Prostate gland (tissue), 2 donors: ENCODE data around the gene ABTB2.

Experiments
- POLR2A ChIP-seq: fragments of 450-650 bp; IDR thresholded peaks from one replicate; pipeline ENCODE4 v1.6.1; 2016; ENCODE audit warnings: antibody characterized with exemption, mild to moderate bottlenecking
- TF ChIP-seq, protein P1 (sequence below), 4 experiments: fragments of 200-600 bp in 2 of 4; fragments of 450-650 bp in 2 of 4; sonication (generic) in 2 of 4; IDR thresholded peaks; 1 replicate in 3 of 4; 2 replicates in 1 of 4; pipeline ENCODE4 v1.5.1; 2016 to 2019; ENCODE audit warnings: antibody characterized with exemption in 4 of 4, mild to moderate bottlenecking in 2 of 4, moderate library complexity in 2 of 4

DNA sequence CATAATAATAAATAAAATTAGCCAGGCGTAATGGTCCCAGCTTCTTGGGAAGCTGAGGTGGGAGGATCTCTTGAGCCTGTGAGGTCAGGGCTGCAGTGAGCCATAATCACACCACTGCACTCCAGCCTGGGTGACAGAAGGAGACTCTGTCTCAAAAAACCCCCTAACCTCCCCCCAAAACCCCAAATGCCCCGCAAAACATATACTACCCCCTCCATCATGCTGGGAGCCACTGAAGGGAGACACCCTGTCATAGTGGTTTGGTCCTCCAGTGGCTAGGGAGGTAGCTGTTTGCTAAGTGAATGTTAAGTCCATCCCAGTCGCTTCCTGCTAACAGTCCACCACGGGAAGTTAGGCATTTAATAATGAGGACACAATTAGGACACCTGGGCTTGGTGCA is 125.0 kb downstream of the ABTB2 start:
- TF ChIP-seq, protein P1, sequence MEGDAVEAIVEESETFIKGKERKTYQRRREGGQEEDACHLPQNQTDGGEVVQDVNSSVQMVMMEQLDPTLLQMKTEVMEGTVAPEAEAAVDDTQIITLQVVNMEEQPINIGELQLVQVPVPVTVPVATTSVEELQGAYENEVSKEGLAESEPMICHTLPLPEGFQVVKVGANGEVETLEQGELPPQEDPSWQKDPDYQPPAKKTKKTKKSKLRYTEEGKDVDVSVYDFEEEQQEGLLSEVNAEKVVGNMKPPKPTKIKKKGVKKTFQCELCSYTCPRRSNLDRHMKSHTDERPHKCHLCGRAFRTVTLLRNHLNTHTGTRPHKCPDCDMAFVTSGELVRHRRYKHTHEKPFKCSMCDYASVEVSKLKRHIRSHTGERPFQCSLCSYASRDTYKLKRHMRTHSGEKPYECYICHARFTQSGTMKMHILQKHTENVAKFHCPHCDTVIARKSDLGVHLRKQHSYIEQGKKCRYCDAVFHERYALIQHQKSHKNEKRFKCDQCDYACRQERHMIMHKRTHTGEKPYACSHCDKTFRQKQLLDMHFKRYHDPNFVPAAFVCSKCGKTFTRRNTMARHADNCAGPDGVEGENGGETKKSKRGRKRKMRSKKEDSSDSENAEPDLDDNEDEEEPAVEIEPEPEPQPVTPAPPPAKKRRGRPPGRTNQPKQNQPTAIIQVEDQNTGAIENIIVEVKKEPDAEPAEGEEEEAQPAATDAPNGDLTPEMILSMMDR (IDR thresholded peaks at IDR 0.05), result no peak
- no peak for TF ChIP-seq POLR2A
